ENCODE results near the gene OR9A4.
"Not testable (repeated sequence)": the region's sequence is repeated elsewhere in the genome, so short reads cannot be mapped to it uniquely, and the experiment has no call there.

Gene OR9A4

DNA sequence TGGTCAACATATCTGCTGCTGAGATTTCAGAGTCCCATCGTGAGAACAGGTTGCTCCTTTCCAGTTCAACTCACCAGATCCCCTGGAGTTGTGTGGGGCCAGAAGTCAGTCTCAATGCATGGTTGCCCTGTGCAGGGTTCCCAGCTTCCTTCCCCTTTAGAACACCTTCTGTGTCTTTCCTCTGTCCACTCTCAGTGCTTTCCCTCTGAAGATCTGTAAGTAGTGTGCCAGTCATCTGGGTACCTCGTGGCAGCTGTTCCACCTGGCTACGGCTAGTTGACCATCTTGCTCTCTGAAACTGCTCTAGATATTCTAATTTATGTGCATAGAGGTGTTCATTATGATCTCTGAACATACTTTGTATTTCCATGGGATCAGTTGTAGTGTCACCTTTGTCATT, 38.8 kb upstream of the OR9A4 start:
- DNase-seq (ENCODE audit: low read depth, low spot score): no peak
- in situ Hi-C loops (cut with HindIII; ENCODE audit: low sequenced_read_pairs): no loop called here
- H3K4me3 ChIP-seq (ENCODE audit: low read depth, low read length): no peak overlapping the region
- no peak for TF ChIP-seq CTCF (IDR thresholded peaks at IDR 0.05; ENCODE audit: low read depth, low read length)

- in situ Hi-C loops (cut with HindIII; ENCODE audit: low sequenced_read_pairs): no loop called here
- no peak overlapping the region for H3K4me3 ChIP-seq (ENCODE audit: low read depth, low read length)
- DNase-seq (ENCODE audit: low read depth, low spot score): no peak
- no peak for TF ChIP-seq CTCF (IDR thresholded peaks at IDR 0.05; ENCODE audit: low read depth, low read length)
These were observed 35.2 kb upstream of the OR9A4 start for GRCh38 chr7:141880960-141881359.

GRCh38 chr7:141884539-141885225, 31.5 kb upstream of the OR9A4 start:
- no peak for TF ChIP-seq CTCF (IDR thresholded peaks at IDR 0.05; ENCODE audit: low read depth, low read length)
- H3K4me3 ChIP-seq (ENCODE audit: low read depth, low read length): no peak overlapping the region
- in situ Hi-C loops (cut with HindIII; ENCODE audit: low sequenced_read_pairs): no loop called here
- no peak for DNase-seq (ENCODE audit: low read depth, low spot score)

DNA sequence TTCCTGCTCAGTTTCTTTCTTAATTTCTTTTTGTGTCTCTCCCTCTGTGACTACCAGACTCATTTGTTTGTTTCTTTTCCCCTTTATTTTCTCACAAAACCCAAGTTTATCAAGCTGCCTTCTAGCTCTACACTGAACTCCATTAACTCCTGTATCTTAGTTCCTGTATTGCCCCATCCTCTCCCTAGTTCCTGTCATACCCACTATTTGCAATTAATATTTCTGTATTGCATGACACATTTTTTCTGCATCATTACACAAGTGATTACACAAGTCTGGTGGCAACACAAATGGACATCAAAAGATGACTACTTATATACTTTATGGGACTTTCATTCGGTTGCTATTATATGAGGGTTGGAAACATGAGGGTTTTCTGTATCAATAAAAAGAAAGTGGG, 26.9 kb upstream of the OR9A4 start:
- H3K4me3 ChIP-seq (ENCODE audit: low read depth, low read length): no peak overlapping the region
- no peak for TF ChIP-seq CTCF (IDR thresholded peaks at IDR 0.05; ENCODE audit: low read depth, low read length)
- no peak for DNase-seq (ENCODE audit: low read depth, low spot score)
- in situ Hi-C loops (cut with HindIII; ENCODE audit: low sequenced_read_pairs): no loop called here

- no peak overlapping the region for H3K4me3 ChIP-seq (ENCODE audit: low read depth, low read length)
- TF ChIP-seq CTCF (IDR thresholded peaks at IDR 0.05; ENCODE audit: low read depth, low read length): no peak
- DNase-seq (ENCODE audit: low read depth, low spot score): no peak
- in situ Hi-C loops (cut with HindIII; ENCODE audit: low sequenced_read_pairs): no loop called here
These were observed 24.9 kb upstream of the OR9A4 start for GRCh38 chr7:141891336-141891735.

DNA sequence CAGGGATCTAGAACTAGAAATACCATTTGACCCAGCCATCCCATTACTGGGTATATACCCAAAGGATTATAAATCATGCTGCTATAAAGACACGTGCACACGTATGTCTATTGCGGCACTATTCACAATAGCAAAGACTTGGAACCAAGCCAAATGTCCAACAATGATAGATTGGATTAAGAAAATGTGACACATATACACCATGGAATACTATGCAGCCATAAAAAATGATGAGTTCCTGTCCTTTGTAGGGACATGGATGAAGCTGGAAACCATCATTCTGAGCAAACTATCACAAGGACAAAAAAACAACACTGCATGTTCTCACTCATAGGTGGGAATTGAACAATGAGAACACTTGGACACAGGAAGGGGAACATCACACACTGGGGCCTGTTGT, 16.8 kb upstream of the OR9A4 start:
- DNase-seq (ENCODE audit: low read depth, low spot score); H3K4me3 ChIP-seq (ENCODE audit: low read depth, low read length); in situ Hi-C loops (cut with HindIII; ENCODE audit: low sequenced_read_pairs): not testable (repeated sequence)

DNA sequence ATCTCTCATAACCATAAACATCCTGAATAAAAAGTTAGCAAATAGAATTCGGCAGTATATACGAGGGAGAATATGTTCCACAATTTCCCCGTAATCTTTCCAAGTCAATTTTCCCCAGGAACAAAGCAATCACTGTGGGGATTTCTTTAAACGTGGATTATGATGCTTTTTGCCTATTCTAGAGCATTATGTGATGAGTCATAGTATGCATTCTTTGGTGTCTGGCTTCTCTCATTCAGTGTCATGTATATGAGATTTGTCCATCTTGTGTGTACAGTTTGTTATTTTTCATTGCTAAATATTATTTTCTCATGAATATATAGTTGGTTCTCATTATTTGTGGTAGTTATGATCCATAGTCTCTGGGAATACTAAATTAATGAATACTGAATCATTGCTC, 9.9 kb upstream of the OR9A4 start:
- no peak overlapping the region for H3K4me3 ChIP-seq (ENCODE audit: low read depth, low read length)
- TF ChIP-seq CTCF (IDR thresholded peaks at IDR 0.05; ENCODE audit: low read depth, low read length): no peak
- in situ Hi-C loops (cut with HindIII; ENCODE audit: low sequenced_read_pairs): no loop called here
- no peak for DNase-seq (ENCODE audit: low read depth, low spot score)
